NCI-H1092 (cell line): ENCODE results near the gene SUPT6H.

Experiments
- DNase-seq: peaks from one replicate; lab custom pipeline; 2025; lab: John Stamatoyannopoulos, UW

Gene SUPT6H

GRCh38 chr17:28750178-28751047, 88.4 kb downstream of the SUPT6H start:
- peak; percentile 87 for DNase-seq

- DNase-seq: no peak
These were observed 89.8 kb downstream of the SUPT6H start for GRCh38 chr17:28751600-28752366.
